Measurements from ENCODE around the gene PITX2. TPM values are rescaled to one million over a fixed set of nuclear protein-coding genes. Genes with fewer than 3 reads are reported as not detected.

PITX2 gene
- total RNA-seq, 1 donor from 2014 or later = 1.0 TPM

- no peak for DNase-seq (ENCODE audit: low spot score)
- intact Hi-C loops (cut with DNase I) = no loop called here
Measured at GRCh38 chr4:110626532-110627153, 3.8 kb upstream of the PITX2 start.

GRCh38 chr4:110625576-110626257 is 2.8 kb upstream of the PITX2 start:
- DNase-seq (ENCODE audit: low spot score) = no peak
- intact Hi-C loops (cut with DNase I) = no loop called here

- DNase-seq (ENCODE audit: low spot score) = no peak
- intact Hi-C loops (cut with DNase I) = no loop called here
Measured at GRCh38 chr4:110624904-110625494, 2.1 kb upstream of the PITX2 start.

- intact Hi-C loops (cut with DNase I) = no loop called here
- DNase-seq (ENCODE audit: low spot score) = no peak
Measured at GRCh38 chr4:110624398-110624780, 1.5 kb upstream of the PITX2 start.

GRCh38 chr4:110623718-110624397 is 981 bp upstream of the PITX2 start:
- DNase-seq (ENCODE audit: low spot score) = no peak
- intact Hi-C loops (cut with DNase I) = no loop called here

- intact Hi-C loops (cut with DNase I) = no loop called here
- no peak for DNase-seq (ENCODE audit: low spot score)
Measured at GRCh38 chr4:110621839-110622751, 782 bp downstream of the PITX2 start.

- DNase-seq (ENCODE audit: low spot score) = no peak
- intact Hi-C loops (cut with DNase I) = no loop called here
Measured at GRCh38 chr4:110621328-110621812, 1.5 kb downstream of the PITX2 start.

GRCh38 chr4:110620691-110621327 is 2.1 kb downstream of the PITX2 start:
- intact Hi-C loops (cut with DNase I) = no loop called here
- DNase-seq (ENCODE audit: low spot score) = no peak

GRCh38 chr4:110620322-110620690 is 2.6 kb downstream of the PITX2 start:
- intact Hi-C loops (cut with DNase I) = no loop called here
- no peak for DNase-seq (ENCODE audit: low spot score)

GRCh38 chr4:110619463-110620247 is 3.2 kb downstream of the PITX2 start:
- intact Hi-C loops (cut with DNase I) = no loop called here
- no peak for DNase-seq (ENCODE audit: low spot score)

GRCh38 chr4:110618581-110619462 is 4.1 kb downstream of the PITX2 start:
- DNase-seq (ENCODE audit: low spot score) = no peak
- intact Hi-C loops (cut with DNase I) = no loop called here

- intact Hi-C loops (cut with DNase I) = no loop called here
Measured at GRCh38 chr4:110617646-110618580, 5.0 kb downstream of the PITX2 start.

GRCh38 chr4:110617075-110617640 is 5.7 kb downstream of the PITX2 start:
- intact Hi-C loops (cut with DNase I) = no loop called here
- DNase-seq (ENCODE audit: low spot score) = no peak

More at GRCh38 chr4:110617646-110618580, 5.0 kb downstream of the PITX2 start:
- DNase-seq (ENCODE audit: low spot score) = no peak

GRCh38 chr4:110616238-110617074 is 6.4 kb downstream of the PITX2 start:
- DNase-seq (ENCODE audit: low spot score) = no peak
- intact Hi-C loops (cut with DNase I) = no loop called here

Data from cardiac septum (tissue), 1 donor.